CD14-positive monocyte (primary cell): Measurements from ENCODE around the gene GRID1. TPM values are rescaled to one million over a fixed set of nuclear protein-coding genes. Genes with fewer than 3 reads are reported as not detected.
A peak's percentile ranks its signal among the peaks of the same experiment; 100 is the strongest.

Experiments used
- DNase-seq, 3 donors: peaks; one replicate each; pipeline ENCODE4 v3.0.0-alpha.2; 2011 to 2022
- H2AFZ ChIP-seq: 2 replicates; pipeline ENCODE4 v1.6.0; 2012; ENCODE audit warnings: mild to moderate bottlenecking, low read depth, low read length, inconsistent platforms; ENCODE audit not compliant: insufficient read depth, poor library complexity, severe bottlenecking
- H3K27ac ChIP-seq, 2 donors: 1 replicate in 1 of 2; 2 replicates in 1 of 2; pipeline ENCODE4 v1.5.1; 2012 to 2013; ENCODE audit warnings: low read length in 2 of 2, control low read depth in 1 of 2, inconsistent platforms in 1 of 2, low read depth in 1 of 2, mild to moderate bottlenecking in 1 of 2
- H3K27me3 ChIP-seq, 2 donors: one replicate each; pipeline versions ENCODE4 v1.6.0 to v1.6.1; 2011 to 2013; ENCODE audit warnings: low read length in 2 of 2; ENCODE audit not compliant: control insufficient read depth in 2 of 2, insufficient read depth in 2 of 2
- H3K36me3 ChIP-seq, 2 donors: replicated peaks in 1 of 2; 1 replicate in 1 of 2; 2 replicates in 1 of 2; pipeline versions ENCODE4 v1.5.1 to v1.6.1; 2012 to 2013; ENCODE audit warnings: low read length in 2 of 2, control low read depth in 1 of 2, inconsistent platforms in 1 of 2, mild to moderate bottlenecking in 1 of 2; ENCODE audit not compliant: insufficient read depth in 2 of 2, control insufficient read depth in 1 of 2
- H3K4me1 ChIP-seq, 2 donors: 1 replicate in 1 of 2; 2 replicates in 1 of 2; pipeline versions ENCODE4 v1.5.1 to v1.6.1; 2012 to 2013; ENCODE audit warnings: low read length in 2 of 2, control low read depth in 1 of 2, inconsistent platforms in 1 of 2, mild to moderate bottlenecking in 1 of 2, moderate library complexity in 1 of 2; ENCODE audit not compliant: insufficient read depth in 2 of 2, control insufficient read depth in 1 of 2
- H3K4me2 ChIP-seq: replicated peaks from 2 replicates; pipeline ENCODE3; 2012; ENCODE audit warnings: low read length, moderate library complexity, mild to moderate bottlenecking; ENCODE audit not compliant: poor library complexity, severe bottlenecking; ENCODE audit errors: extremely low read depth
- H3K4me3 ChIP-seq, 3 experiments: fragments of 200-600 bp in 1 of 3; sonication (generic) in 1 of 3; replicated peaks in 1 of 3; 1 replicate in 2 of 3; 2 replicates in 1 of 3; pipeline ENCODE4 v1.5.1; 2011 to 2013; ENCODE audit warnings: low read length in 3 of 3, mild to moderate bottlenecking in 3 of 3, control low read depth in 2 of 3, low read depth in 2 of 3, inconsistent platforms in 1 of 3, moderate library complexity in 1 of 3
- H3K79me2 ChIP-seq: 2 replicates; pipeline ENCODE4 v1.6.0; 2012; ENCODE audit warnings: mild to moderate bottlenecking, control low read depth, inconsistent platforms, low read length, moderate library complexity; ENCODE audit not compliant: insufficient read depth
- H3K9ac ChIP-seq: 2 replicates; pipeline ENCODE4 v1.6.0; 2017; ENCODE audit warnings: low read length, mild to moderate bottlenecking; ENCODE audit not compliant: insufficient read depth, poor library complexity, severe bottlenecking
- H3K9me3 ChIP-seq, 2 donors: replicated peaks in 1 of 2; 1 replicate in 1 of 2; 2 replicates in 1 of 2; pipeline versions ENCODE4 v1.5.1 to v1.6.1; 2012 to 2013; ENCODE audit warnings: low read length in 2 of 2, control low read depth in 1 of 2; ENCODE audit not compliant: control insufficient read depth in 1 of 2, insufficient read depth in 1 of 2
- H4K20me1 ChIP-seq: 2 replicates; pipeline ENCODE4 v1.6.0; 2012; ENCODE audit warnings: mild to moderate bottlenecking, low read length, control low read depth, moderate library complexity; ENCODE audit not compliant: insufficient read depth
- H3K27ac Mint-ChIP-seq, 7 donors: one replicate each; pipeline ENCODE4 v1.8.0; 2020; ENCODE audit warnings: mild to moderate bottlenecking in 7 of 7, mixed read lengths in 7 of 7, moderate library complexity in 6 of 7, inconsistent platforms in 2 of 7
- H3K27me3 Mint-ChIP-seq, 3 donors: one replicate each; pipeline ENCODE4 v1.8.0; 2021 to 2022; ENCODE audit warnings: low read depth in 3 of 3, mild to moderate bottlenecking in 3 of 3, mixed read lengths in 3 of 3, moderate library complexity in 3 of 3, inconsistent platforms in 1 of 3
- H3K36me3 Mint-ChIP-seq, 2 donors: one replicate each; pipeline ENCODE4 v1.8.0; 2020; ENCODE audit warnings: mixed read lengths in 2 of 2, inconsistent platforms in 1 of 2, mild to moderate bottlenecking in 1 of 2
- H3K4me1 Mint-ChIP-seq: one replicate; pipeline ENCODE4 v1.8.0; 2020; ENCODE audit warnings: mild to moderate bottlenecking, mixed read lengths
- H3K4me3 Mint-ChIP-seq, 2 donors: one replicate each; pipeline ENCODE4 v1.8.0; 2020; ENCODE audit warnings: mild to moderate bottlenecking in 2 of 2, mixed read lengths in 2 of 2, moderate library complexity in 1 of 2
- H3K9me3 Mint-ChIP-seq, 7 donors: one replicate each; pipeline ENCODE4 v1.8.0; 2020 to 2022; ENCODE audit warnings: mixed read lengths in 7 of 7, mild to moderate bottlenecking in 6 of 7, moderate library complexity in 6 of 7, inconsistent platforms in 2 of 7
- WGBS: methylation state at CpG from one replicate; pipeline ENCODE4 v1.1.5; 2013; ENCODE audit warnings: missing lambda C conversion rate; ENCODE audit not compliant: insufficient coverage; 5-methylcytosine and 5-hydroxymethylcytosine counted together
- intact Hi-C, 2 donors: fragments of 100-400 bp; cut with micrococcal nuclease; formaldehyde crosslinking; loops; one replicate each; pipeline versions ENCODE4 v1.15.0 to v1.15.1; 2023
- polyA plus RNA-seq, 3 donors: library from polyadenylated mRNA; depleted of rRNA in 1 of 3; unstranded in 2 of 3; stranded (reverse) in 1 of 3; fragments of 300-500 nt in 2 of 3; fragments of >200 nt in 1 of 3; fragmentation: Illumina TruSeq in 2 of 3; gene quantifications; 1 replicate in 2 of 3; 2 replicates in 1 of 3; pipeline ENCODE4 v1.2.3, GENCODE V29; 2012 to 2021
- TF ChIP-seq, protein P1 (sequence below): fragments of 200-600 bp; IDR thresholded peaks from one replicate; pipeline ENCODE4 v1.8.0; 2022; ENCODE audit warnings: antibody characterized with exemption, mild to moderate bottlenecking

Gene GRID1
- polyA plus RNA-seq, 3 donors = not detected

- H3K9ac ChIP-seq = no peak overlapping the region
- Mint-ChIP-seq H3K4me1 (peaks cover 2% of the 10 kb centered on the region), H3K27ac (peak overlapping the region in 2 of 7 donors; percentile 44 to 65), H3K9me3 (no peaks in the 10 kb centered on the region), H3K27me3 (peaks cover 33 to 46% (median 42%) of the 10 kb centered on the region in 3 donors), H3K36me3 (no peaks in the 10 kb centered on the region), H3K4me3 (no peak overlapping the region)
- no peak for DNase-seq
- H3K4me2 ChIP-seq = no peak overlapping the region
- no peaks in the 10 kb centered on the region for H4K20me1 ChIP-seq
- TF ChIP-seq, protein P1, sequence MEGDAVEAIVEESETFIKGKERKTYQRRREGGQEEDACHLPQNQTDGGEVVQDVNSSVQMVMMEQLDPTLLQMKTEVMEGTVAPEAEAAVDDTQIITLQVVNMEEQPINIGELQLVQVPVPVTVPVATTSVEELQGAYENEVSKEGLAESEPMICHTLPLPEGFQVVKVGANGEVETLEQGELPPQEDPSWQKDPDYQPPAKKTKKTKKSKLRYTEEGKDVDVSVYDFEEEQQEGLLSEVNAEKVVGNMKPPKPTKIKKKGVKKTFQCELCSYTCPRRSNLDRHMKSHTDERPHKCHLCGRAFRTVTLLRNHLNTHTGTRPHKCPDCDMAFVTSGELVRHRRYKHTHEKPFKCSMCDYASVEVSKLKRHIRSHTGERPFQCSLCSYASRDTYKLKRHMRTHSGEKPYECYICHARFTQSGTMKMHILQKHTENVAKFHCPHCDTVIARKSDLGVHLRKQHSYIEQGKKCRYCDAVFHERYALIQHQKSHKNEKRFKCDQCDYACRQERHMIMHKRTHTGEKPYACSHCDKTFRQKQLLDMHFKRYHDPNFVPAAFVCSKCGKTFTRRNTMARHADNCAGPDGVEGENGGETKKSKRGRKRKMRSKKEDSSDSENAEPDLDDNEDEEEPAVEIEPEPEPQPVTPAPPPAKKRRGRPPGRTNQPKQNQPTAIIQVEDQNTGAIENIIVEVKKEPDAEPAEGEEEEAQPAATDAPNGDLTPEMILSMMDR = no peak
- no peak overlapping the region for H3K27ac ChIP-seq
- H3K9me3 ChIP-seq = no peaks in the 10 kb centered on the region
- H2AFZ ChIP-seq = no peak overlapping the region
- peaks cover 0 to 38% of the 10 kb centered on the region in 2 donors for H3K27me3 ChIP-seq
- intact Hi-C loops = loop anchor here in 1 of 2 donors (5.0 kb wide), 1 partner anchor 77 kb away; no protein-coding TSS in a partner anchor
- 73% methylated on average over 14 of the region's 14 CpGs for WGBS
- no peaks in the 10 kb centered on the region for H3K36me3 ChIP-seq
- no peak overlapping the region for H3K4me3 ChIP-seq
- no peaks in the 10 kb centered on the region for H3K79me2 ChIP-seq
- no peaks in the 10 kb centered on the region for H3K4me1 ChIP-seq
Observed at GRCh38 chr10:86264481-86265231, 101.9 kb downstream of the GRID1 start.

DNA sequence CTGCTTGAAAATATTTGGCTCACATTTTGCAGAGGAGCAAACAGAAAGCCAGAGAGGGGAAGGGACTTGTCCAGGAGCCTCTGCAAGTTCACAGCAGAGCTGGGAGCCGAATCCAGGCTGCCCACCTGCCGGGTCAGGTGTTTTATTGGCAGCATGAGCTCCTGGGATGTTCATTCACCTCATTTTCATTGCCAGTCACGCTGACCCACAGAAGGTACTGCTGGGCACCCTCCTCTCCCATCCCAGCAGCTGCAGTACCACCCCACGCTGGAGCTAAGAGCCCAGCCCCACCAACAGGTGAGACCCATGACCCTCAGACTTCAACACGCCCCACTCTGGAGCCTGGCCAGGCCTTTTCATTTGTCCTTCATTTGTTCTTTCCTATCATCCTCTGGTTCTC lies 102.7 kb downstream of the GRID1 start:
- Histone ChIP-seq H2AFZ (no peak overlapping the region), H3K4me3 (no peak overlapping the region), H3K4me2 (no peak overlapping the region), H4K20me1 (no peaks in the 10 kb centered on the region), H3K9me3 (no peaks in the 10 kb centered on the region), H3K27ac (no peak overlapping the region), H3K4me1 (no peaks in the 10 kb centered on the region), H3K9ac (no peak overlapping the region), H3K27me3 (peaks cover 0 to 38% of the 10 kb centered on the region in 2 donors), H3K79me2 (no peaks in the 10 kb centered on the region), H3K36me3 (no peaks in the 10 kb centered on the region)
- no peaks in the 10 kb centered on the region for H3K36me3 Mint-ChIP-seq
- H3K4me3 Mint-ChIP-seq = peak overlapping the region in 1 of 2 donors; percentile 44
- H3K27me3 Mint-ChIP-seq = peaks cover 31 to 44% (median 43%) of the 10 kb centered on the region in 3 donors
- peak overlapping the region in 2 of 7 donors; percentile 26 to 44 for H3K27ac Mint-ChIP-seq
- no peaks in the 10 kb centered on the region for H3K9me3 Mint-ChIP-seq
- WGBS = 87% methylated on average over 5 of the region's 5 CpGs
- no peak for DNase-seq
- intact Hi-C loops = no loop called here
- peaks cover 2% of the 10 kb centered on the region for H3K4me1 Mint-ChIP-seq
- TF ChIP-seq, protein P1 = no peak
